PC-9 (cell line): ENCODE results near the gene ITIH5. TPM values are rescaled to one million over a fixed set of nuclear protein-coding genes. Genes with fewer than 3 reads are reported as not detected.

Source experiments
- BruUV-seq: library from RNA; stranded (reverse); fragments of 400-500 nt; replicated peaks from 2 replicates; lab custom pipeline; 2021; lab: Mats Ljungman, UMichigan
- CTCF ChIA-PET: fragments of 300-600 bp; sonication (Branson Sonifier 250); formaldehyde crosslinking; loops from one replicate; lab custom pipeline; 2022; ENCODE audit warnings: antibody characterized with exemption; lab: Charles Lee
- POLR2A ChIA-PET: fragments of 300-600 bp; sonication (Branson Sonifier 250); formaldehyde crosslinking; loops from one replicate; lab custom pipeline; 2022; ENCODE audit warnings: antibody characterized with exemption; ENCODE audit not compliant: unreplicated experiment; lab: Charles Lee
- DNase-seq, 2 experiments: peaks; one replicate each; pipeline versions ENCODE4 v3.0.0 to v3.0.0-alpha.2; 2015 to 2022; ENCODE audit warnings: mixed read lengths in 1 of 2
- H2AFZ ChIP-seq: fragments of 200-600 bp; sonication (generic); 2 replicates; pipeline ENCODE4 v1.8.1; 2017; ENCODE audit warnings: antibody characterized with exemption
- H3F3A ChIP-seq: fragments of 200-600 bp; sonication (generic); 2 replicates; pipeline ENCODE4 v1.8.1; 2017; ENCODE audit warnings: antibody characterized with exemption, mild to moderate bottlenecking, low read depth; ENCODE audit not compliant: insufficient read depth
- H3K27ac ChIP-seq: fragments of 200-600 bp; sonication (generic); 2 replicates; pipeline ENCODE4 v1.6.1; 2016; ENCODE audit warnings: mixed run types
- H3K27me3 ChIP-seq: fragments of 200-600 bp; sonication (generic); 2 replicates; pipeline ENCODE4 v1.6.1; 2016; ENCODE audit warnings: low read depth, mixed run types; ENCODE audit not compliant: insufficient read depth
- H3K36me3 ChIP-seq: fragments of 200-600 bp; sonication (generic); 2 replicates; pipeline ENCODE4 v1.6.1; 2016; ENCODE audit warnings: low read depth, mixed run types
- H3K4me1 ChIP-seq: fragments of 200-600 bp; sonication (generic); replicated peaks from 2 replicates; pipeline ENCODE4 v1.6.1; 2016; ENCODE audit warnings: mixed run types; ENCODE audit not compliant: insufficient read depth
- H3K4me2 ChIP-seq: fragments of 200-600 bp; sonication (generic); 2 replicates; pipeline ENCODE4 v1.6.1; 2017; ENCODE audit warnings: mixed run types
- H3K4me3 ChIP-seq: fragments of 200-600 bp; sonication (generic); 2 replicates; pipeline ENCODE4 v1.6.1; 2016; ENCODE audit warnings: mixed run types
- H3K79me2 ChIP-seq: fragments of 200-600 bp; sonication (generic); 2 replicates; pipeline ENCODE4 v1.6.1; 2017; ENCODE audit warnings: low read depth, mixed run types
- H3K9me2 ChIP-seq: fragments of 200-600 bp; sonication (generic); 2 replicates; pipeline ENCODE4 v1.8.1; 2017; ENCODE audit warnings: mild to moderate bottlenecking; ENCODE audit not compliant: insufficient read depth
- H3K9me3 ChIP-seq: fragments of 200-600 bp; sonication (generic); 2 replicates; pipeline ENCODE4 v1.8.1; 2016; ENCODE audit warnings: low read depth; ENCODE audit not compliant: insufficient read depth
- H4K20me1 ChIP-seq: fragments of 200-600 bp; sonication (generic); 2 replicates; pipeline ENCODE4 v1.8.1; 2017; ENCODE audit not compliant: insufficient read depth
- EZH2 ChIP-seq: fragments of 200-600 bp; sonication (generic); IDR thresholded peaks from 2 replicates; pipeline ENCODE4 v1.8.0; 2017; ENCODE audit warnings: antibody characterized with exemption, low read depth
- intact Hi-C: fragments of 100-400 bp; cut with micrococcal nuclease; formaldehyde crosslinking; loops from one replicate; pipeline ENCODE4 v1.10.0; 2022; ENCODE audit not compliant: unreplicated experiment
- total RNA-seq: library from RNA; stranded (reverse); gene quantifications from 2 replicates; pipeline ENCODE4 v1.2.3, GENCODE V29; 2021
- TF ChIP-seq, protein P1 (sequence below): fragments of 200-600 bp; sonication (generic); conservative IDR thresholded peaks from 2 replicates; pipeline ENCODE4 v1.6.1; 2017; ENCODE audit warnings: mixed run types, antibody characterized with exemption, mild to moderate bottlenecking, moderate library complexity

The ITIH5 gene
- total RNA-seq, 1 experiment from 2014 or later, result not detected

GRCh38 chr10:7701158-7701742, 34.5 kb upstream of the ITIH5 start:
- ChIA-PET POLR2A (no interaction called here), CTCF (no interaction called here)
- H3K27ac ChIP-seq, result no peak overlapping the region
- intact Hi-C loops, result no loop called here
- no TSS peak for BruUV-seq
- no peak overlapping the region for H3K4me2 ChIP-seq
- H3K4me1 ChIP-seq, result no peaks in the 10 kb centered on the region
- DNase-seq, result no peak
- H3K4me3 ChIP-seq, result no peak overlapping the region
- peaks cover 40% of the 10 kb centered on the region for H3K27me3 ChIP-seq
- no peaks in the 10 kb centered on the region for H4K20me1 ChIP-seq
- H3K36me3 ChIP-seq, result no peaks in the 10 kb centered on the region
- H3K79me2 ChIP-seq, result no peaks in the 10 kb centered on the region
- no peaks in the 10 kb centered on the region for H3K9me2 ChIP-seq
- H3F3A ChIP-seq, result no peaks in the 10 kb centered on the region
- no peaks in the 10 kb centered on the region for H3K9me3 ChIP-seq
- H2AFZ ChIP-seq, result no peak overlapping the region
- no peak for TF ChIP-seq EZH2
- TF ChIP-seq, protein P1, sequence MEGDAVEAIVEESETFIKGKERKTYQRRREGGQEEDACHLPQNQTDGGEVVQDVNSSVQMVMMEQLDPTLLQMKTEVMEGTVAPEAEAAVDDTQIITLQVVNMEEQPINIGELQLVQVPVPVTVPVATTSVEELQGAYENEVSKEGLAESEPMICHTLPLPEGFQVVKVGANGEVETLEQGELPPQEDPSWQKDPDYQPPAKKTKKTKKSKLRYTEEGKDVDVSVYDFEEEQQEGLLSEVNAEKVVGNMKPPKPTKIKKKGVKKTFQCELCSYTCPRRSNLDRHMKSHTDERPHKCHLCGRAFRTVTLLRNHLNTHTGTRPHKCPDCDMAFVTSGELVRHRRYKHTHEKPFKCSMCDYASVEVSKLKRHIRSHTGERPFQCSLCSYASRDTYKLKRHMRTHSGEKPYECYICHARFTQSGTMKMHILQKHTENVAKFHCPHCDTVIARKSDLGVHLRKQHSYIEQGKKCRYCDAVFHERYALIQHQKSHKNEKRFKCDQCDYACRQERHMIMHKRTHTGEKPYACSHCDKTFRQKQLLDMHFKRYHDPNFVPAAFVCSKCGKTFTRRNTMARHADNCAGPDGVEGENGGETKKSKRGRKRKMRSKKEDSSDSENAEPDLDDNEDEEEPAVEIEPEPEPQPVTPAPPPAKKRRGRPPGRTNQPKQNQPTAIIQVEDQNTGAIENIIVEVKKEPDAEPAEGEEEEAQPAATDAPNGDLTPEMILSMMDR, result no peak

DNA sequence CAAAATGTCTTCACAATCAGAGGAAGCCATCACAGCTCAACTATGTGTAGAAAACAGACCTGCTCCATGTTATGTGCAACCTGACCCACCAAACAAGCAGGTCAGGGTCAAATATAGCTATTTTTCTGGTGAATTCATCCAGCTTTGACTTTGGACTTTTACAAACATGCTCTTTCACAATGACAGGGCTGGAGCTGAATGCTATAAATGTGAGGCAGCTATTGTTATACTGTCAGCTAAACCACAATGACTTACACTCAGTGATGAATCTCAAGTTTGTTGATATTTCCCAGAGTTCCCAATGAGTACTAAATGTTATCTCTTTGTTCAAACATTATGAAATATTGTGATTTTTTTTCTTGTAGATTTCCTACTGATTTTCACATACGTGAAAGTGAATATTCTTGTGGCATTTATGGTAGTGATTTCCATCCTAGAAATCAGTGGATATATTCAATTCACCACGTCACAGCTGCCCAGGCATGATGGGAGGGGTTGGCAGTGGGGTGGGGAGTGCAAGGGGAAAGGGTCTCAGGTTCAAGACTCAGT, 33.9 kb upstream of the ITIH5 start:
- no peaks in the 10 kb centered on the region for H3K4me1 ChIP-seq
- no peak overlapping the region for H2AFZ ChIP-seq
- no peak overlapping the region for H3K4me3 ChIP-seq
- no peak overlapping the region for H3K4me2 ChIP-seq
- DNase-seq, result no peak
- no peak overlapping the region for H3K27ac ChIP-seq
- CTCF ChIA-PET, result no interaction called here
- no peaks in the 10 kb centered on the region for H3K9me2 ChIP-seq
- TF ChIP-seq EZH2, result no peak
- TF ChIP-seq, protein P1, result no peak
- H4K20me1 ChIP-seq, result no peaks in the 10 kb centered on the region
- POLR2A ChIA-PET, result no interaction called here
- H3K36me3 ChIP-seq, result no peaks in the 10 kb centered on the region
- H3K79me2 ChIP-seq, result no peaks in the 10 kb centered on the region
- no TSS peak for BruUV-seq
- no peaks in the 10 kb centered on the region for H3K9me3 ChIP-seq
- intact Hi-C loops, result no loop called here
- H3K27me3 ChIP-seq, result peaks cover 34% of the 10 kb centered on the region
- H3F3A ChIP-seq, result no peaks in the 10 kb centered on the region

DNA sequence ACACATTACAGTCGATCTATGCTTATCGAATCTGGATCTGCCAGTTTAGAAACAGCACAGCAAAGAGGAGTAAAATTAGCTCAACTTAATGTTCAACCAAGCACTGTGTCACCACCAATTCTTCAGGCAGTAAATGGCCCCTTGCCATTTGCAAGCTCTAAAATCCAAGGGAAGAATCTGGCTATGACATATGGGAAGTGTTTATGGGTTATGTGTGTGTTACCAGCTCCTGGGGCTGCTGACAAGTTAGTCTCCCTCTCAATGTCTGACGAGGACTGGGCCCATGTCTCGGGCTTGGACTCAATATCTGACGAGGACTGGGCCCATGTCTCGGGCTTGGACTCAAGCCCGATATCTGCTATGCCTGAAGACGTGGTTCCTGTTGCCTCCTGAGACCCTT, 30.7 kb upstream of the ITIH5 start:
- H3K36me3 ChIP-seq, result no peaks in the 10 kb centered on the region
- H3K27me3 ChIP-seq, result peaks cover 7% of the 10 kb centered on the region
- H3K4me1 ChIP-seq, result no peaks in the 10 kb centered on the region
- no peaks in the 10 kb centered on the region for H3K9me2 ChIP-seq
- CTCF ChIA-PET, result interaction anchor here (0.7 kb wide), 1 partner anchor 34 kb away, joined by 3 read pairs; no protein-coding TSS in a partner anchor
- POLR2A ChIA-PET, result interaction anchor here (0.6 kb wide), 1 partner anchor 714 kb away, joined by 3 read pairs; no protein-coding TSS in a partner anchor
- no TSS peak for BruUV-seq
- no peak overlapping the region for H3K4me3 ChIP-seq
- TF ChIP-seq EZH2, result no peak
- TF ChIP-seq, protein P1, result no peak
- intact Hi-C loops, result no loop called here
- no peak for DNase-seq
- H3K9me3 ChIP-seq, result no peaks in the 10 kb centered on the region
- no peaks in the 10 kb centered on the region for H3F3A ChIP-seq
- no peak overlapping the region for H3K27ac ChIP-seq
- H3K4me2 ChIP-seq, result no peak overlapping the region
- no peaks in the 10 kb centered on the region for H3K79me2 ChIP-seq
- H2AFZ ChIP-seq, result no peak overlapping the region
- no peaks in the 10 kb centered on the region for H4K20me1 ChIP-seq
